GM21360 (cell line): ENCODE results near the gene PDAP1.
A peak's percentile ranks its signal among the peaks of the same experiment; 100 is the strongest.
"Not testable (repeated sequence)": the region's sequence is repeated elsewhere in the genome, so short reads cannot be mapped to it uniquely, and the experiment has no call there.

Source experiments
- ATAC-seq: cut with Tn5 transposase; IDR thresholded peaks from one replicate; pipeline ENCODE4 v1.9.1; 2021; ENCODE audit warnings: mild to moderate bottlenecking, moderate library complexity; ENCODE audit not compliant: unreplicated experiment

Gene PDAP1, protein sequence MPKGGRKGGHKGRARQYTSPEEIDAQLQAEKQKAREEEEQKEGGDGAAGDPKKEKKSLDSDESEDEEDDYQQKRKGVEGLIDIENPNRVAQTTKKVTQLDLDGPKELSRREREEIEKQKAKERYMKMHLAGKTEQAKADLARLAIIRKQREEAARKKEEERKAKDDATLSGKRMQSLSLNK

DNA sequence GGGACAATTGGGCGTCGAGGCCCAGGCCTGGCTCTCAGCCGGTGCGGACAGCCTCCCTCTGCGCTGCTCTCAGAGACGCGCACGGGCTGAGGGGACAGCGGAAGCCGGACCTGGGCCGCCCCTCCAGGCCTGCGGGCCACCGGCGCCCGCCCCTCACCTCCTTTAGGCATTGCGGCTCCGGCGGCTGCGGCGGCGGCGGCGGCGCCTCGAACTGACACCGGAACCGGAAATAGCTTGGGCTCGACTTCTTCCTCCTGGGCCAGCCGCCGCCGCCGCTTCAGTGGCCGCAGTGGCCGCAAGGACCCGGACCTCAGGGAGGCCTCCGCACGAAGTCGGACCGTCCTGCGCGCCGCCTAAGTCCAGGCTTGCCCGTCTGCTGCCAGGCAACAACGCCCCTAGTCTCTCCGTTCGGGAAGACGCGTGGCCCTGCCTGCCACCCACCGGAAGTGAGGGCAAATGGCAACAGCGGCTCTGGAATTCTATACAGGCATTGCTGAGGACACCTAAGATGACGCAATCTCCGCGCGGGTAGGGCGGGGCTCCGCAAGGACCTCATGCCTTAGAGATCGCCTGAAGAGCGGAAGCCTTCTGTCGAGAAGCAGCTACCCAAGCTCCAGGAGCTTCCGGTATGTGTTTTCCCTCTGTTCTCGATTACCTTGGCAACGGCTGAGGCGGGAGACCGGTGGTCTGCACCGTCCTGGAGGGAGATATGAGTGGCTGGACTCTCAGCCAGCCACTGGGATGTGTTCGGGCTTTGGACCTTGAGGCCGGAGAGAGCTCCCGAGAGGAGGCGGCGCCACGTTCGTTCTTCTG lies at the start of gene PDAP1, which contains the start of gene BUD31:
TSS of gene PDAP1 (minus strand) at position 219 of the 813 bp plus-strand sequence. CDS start at position 170, 49 bp downstream.
TSS of gene BUD31 (plus strand) at position 591 of the 813 bp plus-strand sequence. CDS start 2,124 bp downstream, outside the sequence.
- ATAC-seq, result peak; percentile 79

- ATAC-seq, result no peak
Measured at GRCh38 chr7:99457650-99458493, 49.5 kb upstream of the PDAP1 start.

DNA sequence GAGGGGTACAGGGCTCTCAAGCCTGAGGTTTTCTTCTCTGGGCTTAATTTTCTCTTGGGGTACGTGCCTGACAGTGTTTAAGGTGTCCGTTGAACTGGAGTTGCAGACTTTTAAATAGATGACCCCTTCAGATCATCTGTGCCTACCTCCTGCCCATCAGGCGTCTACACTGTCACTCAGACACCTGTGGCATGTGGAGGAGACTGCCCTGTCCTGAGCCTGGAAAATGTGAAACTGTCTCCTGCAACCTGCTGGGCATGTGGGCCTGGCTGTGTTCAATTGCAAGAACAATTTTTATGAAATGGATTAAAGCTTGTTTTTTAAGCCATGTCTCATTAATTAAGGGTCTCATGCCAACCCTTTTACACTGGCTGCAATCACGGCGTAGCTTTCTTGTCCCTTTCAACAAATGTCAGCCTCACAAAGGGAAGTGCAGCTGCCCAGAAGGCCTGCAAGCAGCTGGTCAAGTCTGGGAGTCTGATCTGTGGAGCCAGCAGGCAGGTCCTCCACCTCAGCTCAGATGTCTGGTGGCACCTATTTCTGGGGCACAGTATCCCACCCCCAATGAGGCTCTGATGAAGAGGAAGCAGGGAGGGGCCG lies 48.8 kb upstream of the PDAP1 start:
- ATAC-seq, result no peak

GRCh38 chr7:99456288-99456687 lies 47.9 kb upstream of the PDAP1 start:
- ATAC-seq, result no peak

GRCh38 chr7:99455874-99456273 lies 47.5 kb upstream of the PDAP1 start:
- ATAC-seq, result no peak

GRCh38 chr7:99453105-99453504 lies 44.7 kb upstream of the PDAP1 start:
- no peak for ATAC-seq

DNA sequence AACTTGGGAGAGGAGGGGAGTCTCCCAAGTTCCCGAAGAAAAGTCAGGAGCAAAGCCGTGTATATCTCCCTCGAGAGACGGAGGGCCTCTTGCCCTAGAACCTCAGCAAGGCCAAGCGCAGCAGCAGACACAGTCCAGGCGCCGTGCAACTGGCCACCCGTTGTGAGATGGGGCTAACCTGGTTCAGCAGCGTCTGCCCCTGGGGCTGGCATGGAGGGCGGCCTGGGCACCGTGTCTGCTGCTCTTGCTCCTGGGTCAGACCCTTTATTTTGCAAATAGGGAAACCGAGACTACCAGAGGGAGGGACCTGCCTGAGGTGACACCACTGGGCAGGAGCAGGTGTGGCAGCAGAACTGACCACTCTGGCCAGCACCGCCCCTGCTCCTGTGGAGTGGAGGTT lies 44.1 kb upstream of the PDAP1 start:
- no peak for ATAC-seq

DNA sequence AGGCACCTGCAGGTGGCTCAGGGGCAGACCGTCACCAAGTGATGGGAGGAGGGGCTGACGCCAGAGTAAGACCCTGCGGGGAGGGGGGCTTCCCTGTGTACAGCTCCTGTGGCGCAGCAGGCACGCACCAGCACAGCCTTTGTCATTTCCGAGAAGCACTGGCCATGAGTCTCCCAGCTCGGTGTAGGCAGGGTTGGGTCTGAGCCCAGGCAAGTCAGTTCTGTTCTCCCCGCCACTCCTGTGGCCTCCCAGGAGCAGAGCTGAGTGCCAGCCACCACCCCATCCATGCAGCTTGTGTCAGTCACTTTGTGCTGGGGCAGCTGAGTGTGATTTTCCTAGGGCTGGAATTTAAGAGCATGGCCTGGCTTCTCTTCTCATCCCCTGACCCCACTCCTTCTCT lies 43.5 kb upstream of the PDAP1 start:
- no peak for ATAC-seq

DNA sequence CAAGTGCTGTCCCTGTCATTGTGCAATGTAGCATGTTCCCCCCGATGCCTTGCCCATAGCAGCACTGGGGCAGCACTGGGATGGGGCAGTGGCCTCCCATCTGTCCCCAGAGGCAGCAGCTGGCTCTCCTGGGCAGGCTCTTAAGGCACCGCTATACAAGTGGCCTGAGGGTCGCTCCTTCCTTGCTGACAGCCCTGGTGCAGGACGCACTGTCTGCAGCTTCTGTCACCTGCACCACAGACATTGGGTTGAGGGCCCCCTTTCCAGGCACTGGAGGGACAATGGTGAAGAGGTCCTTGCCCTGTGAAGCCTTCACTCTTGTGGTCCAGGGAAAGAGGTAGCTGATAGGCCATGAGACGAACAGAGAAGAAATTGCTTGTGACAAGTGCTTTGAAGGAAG lies 40.9 kb upstream of the PDAP1 start:
- ATAC-seq, result no peak

- no peak for ATAC-seq
Measured at GRCh38 chr7:99448855-99449254, 40.5 kb upstream of the PDAP1 start.

- ATAC-seq, result no peak
Measured at GRCh38 chr7:99447943-99448342, 39.5 kb upstream of the PDAP1 start.

- ATAC-seq, result no peak
Measured at GRCh38 chr7:99446096-99446495, 37.7 kb upstream of the PDAP1 start.

DNA sequence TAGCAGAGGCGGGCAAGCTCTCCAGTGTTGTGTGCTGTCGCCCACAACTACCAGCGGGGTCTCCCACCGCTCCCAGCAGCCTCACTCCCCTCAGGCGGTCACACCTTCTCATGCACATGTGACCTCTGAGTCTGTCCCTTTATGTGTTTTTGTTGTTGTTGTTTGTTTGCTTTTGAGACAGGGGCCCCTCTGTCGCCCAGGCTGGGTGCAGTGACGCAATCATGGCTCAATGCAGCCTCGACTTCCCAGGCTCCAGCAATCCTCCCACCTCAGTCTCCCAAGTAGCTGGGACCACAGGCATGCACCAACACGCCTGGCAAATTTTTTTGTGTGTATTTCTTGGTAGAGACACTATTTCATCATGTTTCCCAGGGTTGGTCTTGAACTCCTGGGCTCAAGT lies 31.8 kb upstream of the PDAP1 start:
- ATAC-seq, result no peak

GRCh38 chr7:99438573-99439480 lies 30.4 kb upstream of the PDAP1 start, which contains the start of the genes CPSF4 and PTCD1:
TSS of gene CPSF4 (plus strand) at chr7:99438943. CDS start at chr7:99439083, 140 bp downstream.
TSS of gene PTCD1 (minus strand) at chr7:99438798. CDS start at chr7:99435242, 3,556 bp downstream.
- peak; percentile 86 for ATAC-seq

DNA sequence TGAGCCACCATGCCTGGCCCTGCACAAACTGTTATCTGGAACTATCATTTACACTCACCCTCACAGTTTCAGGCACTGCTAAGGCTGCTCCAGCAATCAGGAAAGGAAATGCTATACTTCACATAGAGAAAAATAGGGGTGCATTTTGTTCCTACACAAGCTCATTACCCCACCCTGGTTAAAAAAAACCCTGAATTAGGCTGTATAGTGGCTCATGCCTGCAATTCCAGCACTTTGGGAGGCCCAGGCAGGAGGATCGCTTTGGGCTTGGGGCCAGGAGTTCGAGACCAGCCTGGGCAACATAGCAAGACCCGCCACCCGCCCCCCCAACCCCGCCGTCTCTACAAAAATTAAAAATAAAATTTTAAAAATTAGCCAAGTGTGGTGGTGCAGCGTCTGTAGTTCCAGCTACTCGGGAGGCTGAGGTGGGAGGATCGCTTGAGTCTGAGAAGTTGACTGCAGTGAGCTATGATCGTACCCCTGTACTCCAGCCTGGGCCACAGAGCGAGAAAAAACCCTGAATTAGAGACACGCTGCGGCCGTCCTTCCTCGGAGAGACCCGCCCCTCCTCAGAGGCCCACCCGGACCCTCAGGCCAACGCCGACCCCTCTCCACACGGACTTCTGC lies 29.7 kb upstream of the PDAP1 start:
- no peak for ATAC-seq

DNA sequence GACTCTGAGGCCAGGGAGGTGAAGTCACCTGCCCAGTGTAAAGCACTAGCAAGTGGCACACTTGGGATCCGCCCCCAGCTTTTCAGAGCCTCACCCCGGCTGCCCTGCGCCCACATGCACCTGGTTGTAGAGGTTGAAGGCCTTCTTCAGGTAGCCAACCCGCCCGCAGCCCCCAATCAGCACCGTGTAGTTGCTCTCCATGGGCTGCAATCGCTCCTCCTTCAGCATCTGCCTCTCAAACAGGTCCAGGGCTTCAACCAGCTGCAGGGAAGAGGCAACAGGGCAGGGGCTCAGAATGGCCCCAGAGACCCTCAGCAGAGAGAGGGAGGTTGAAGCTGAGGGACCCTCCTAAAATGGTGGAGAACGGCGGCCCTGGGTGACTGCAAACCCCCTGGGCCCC lies 24.8 kb upstream of the PDAP1 start:
- no peak for ATAC-seq

DNA sequence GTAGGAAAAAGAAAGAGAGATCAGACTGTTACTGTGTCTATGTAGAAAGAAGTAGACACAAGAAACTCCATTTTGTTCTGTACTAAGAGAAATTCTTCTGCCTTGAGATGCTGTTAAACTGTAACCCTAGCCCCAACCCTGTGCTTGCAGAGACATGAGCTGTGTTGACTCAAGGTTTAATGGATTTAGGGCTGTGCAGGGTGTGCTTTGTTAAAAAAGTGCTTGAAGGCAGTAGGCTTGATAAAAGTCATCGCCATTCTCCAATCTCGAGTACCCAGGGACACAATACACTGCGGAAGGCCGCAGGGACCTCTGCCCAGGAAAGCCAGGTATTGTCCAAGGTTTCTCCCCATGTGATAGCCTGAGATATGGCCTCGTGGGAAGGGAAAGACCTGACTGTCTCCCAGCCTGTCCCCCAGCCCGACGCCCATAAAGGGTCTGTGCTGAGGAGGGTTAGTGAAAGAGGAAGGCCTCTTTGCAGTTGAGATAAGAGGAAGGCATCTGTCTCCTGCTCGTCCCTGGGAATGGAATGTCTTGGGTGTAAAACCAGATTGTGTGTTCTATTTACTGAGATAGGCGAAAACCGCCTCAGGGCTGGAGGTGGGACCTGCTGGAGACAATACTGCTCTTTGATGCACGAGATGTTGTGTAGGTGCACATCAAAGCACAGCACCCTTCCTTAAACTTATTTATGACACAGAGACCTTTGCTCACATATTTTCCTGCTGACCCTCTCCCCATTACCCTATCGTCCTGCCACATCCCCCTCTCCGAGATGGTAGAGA lies 23.6 kb upstream of the PDAP1 start:
- not testable (repeated sequence) for ATAC-seq

GRCh38 chr7:99429756-99430155 lies 21.4 kb upstream of the PDAP1 start:
- ATAC-seq, result no peak
